DMS79 treated with DMSO at 0.1 percent for 48 hours (cell line): ENCODE measurements around the gene OXNAD1.
A peak's percentile ranks its signal among the peaks of the same experiment; 100 is the strongest.

Experiments used
- DNase-seq: peaks from one replicate; lab custom pipeline; 2025; lab: John Stamatoyannopoulos, UW

Gene OXNAD1

DNA sequence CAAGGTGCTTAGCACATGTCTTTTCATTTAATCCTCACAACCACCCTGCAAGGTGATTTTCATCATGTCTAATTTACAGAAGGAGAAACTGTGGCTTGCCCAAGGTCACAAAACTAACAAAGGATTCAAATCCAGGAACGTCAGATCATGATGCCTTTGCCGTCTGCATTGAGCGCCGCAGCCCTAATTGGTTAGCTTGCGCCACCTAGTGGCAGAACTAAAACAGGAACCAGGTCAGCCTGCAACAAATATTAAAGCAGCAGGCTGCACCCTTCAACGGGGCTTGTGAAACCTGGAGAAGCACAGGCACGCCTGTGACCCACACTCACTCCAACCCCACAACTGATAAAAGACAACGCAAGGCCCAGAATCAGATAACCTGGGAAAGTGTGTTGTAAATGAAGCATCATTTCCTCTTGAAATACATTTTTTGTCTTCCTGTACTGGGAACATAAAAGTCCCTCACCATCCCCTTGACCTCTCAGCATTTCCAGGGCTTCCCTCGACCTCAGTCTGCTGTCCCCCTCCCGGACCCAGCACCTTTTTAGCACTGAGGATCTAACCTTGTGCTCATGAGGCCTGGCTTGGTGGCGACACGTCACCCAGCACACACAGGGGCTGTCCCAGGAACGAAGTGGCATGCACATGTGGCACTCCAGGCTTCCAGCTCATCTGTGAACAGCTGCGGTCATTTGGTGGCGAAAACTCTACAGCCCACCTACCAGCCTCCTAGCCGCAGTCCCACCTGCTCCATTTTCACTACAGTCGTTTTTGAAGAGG lies 17.5 kb upstream of the OXNAD1 start:
- peak; percentile 37 for DNase-seq

GRCh38 chr3:16248556-16248955 lies 16.5 kb upstream of the OXNAD1 start:
- DNase-seq, result no peak

GRCh38 chr3:16249336-16249735 lies 15.7 kb upstream of the OXNAD1 start:
- DNase-seq, result no peak

DNA sequence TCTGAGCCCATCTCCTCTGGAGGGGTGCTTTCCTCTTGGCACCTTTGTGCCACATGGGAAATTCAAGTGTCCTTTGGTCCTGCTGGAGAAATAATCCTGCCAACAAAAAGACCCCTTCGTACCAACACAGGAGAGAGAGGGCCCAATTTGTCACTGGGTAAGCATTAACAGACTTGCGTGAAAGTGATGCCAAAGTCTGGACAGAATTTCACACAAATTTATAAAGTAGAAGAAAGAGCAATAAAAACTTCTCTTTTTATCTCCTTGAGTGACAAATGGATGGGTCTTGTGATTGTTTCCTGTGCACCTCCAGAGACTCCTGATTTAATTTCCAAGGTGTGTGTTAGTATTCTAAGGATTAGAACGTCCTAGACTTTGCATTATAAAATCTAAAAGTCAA lies 15.1 kb upstream of the OXNAD1 start:
- no peak for DNase-seq

- no peak for DNase-seq
Measured at GRCh38 chr3:16251316-16252085, 13.5 kb upstream of the OXNAD1 start.

- DNase-seq, result no peak
Measured at GRCh38 chr3:16252243-16252978, 12.6 kb upstream of the OXNAD1 start.

GRCh38 chr3:16252988-16253387 lies 12.0 kb upstream of the OXNAD1 start:
- DNase-seq, result no peak

GRCh38 chr3:16253601-16254000 lies 11.4 kb upstream of the OXNAD1 start:
- no peak for DNase-seq

DNA sequence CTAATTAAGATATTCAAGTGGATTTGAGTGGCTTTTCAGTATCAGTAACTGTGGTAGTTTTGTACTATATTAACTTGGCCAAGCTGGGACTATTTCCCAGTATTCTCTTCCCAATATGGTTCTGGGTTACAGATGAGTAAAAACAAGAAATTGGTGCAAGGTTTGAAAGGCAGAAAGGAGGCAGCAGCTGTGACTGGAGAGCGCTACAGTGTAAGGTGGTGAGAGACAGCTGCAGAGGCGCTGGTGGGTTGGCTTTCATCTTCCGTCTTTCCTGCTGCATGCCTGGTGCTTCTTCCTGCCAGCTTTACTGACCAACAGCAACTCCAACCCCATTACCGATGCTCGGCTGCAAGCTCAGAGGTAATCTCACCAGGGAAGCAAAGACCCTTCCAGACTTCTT lies 10.1 kb upstream of the OXNAD1 start:
- DNase-seq, result no peak

- DNase-seq, result no peak
Measured at GRCh38 chr3:16255326-16255725, 9.7 kb upstream of the OXNAD1 start.

- DNase-seq, result no peak
Measured at GRCh38 chr3:16255726-16256125, 9.3 kb upstream of the OXNAD1 start.

DNA sequence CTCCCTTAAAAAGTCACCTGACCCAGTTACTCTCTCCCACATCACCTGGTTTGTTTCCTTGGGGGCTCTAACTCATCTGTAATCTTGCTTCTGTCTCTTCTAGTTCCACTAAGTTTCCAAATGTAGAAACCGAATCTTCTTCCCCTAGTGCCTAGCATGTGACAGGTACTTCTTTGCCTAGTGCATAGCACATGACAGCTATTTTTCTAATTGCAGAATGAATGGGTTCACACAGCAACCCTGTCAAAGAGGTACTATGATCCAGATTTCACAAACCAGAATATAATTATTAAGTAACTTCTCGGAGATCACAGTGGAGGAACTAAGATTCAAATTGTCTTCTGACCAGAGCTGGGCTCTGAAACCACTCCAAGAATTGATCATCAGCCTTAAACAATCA lies 7.7 kb upstream of the OXNAD1 start:
- DNase-seq, result no peak

- DNase-seq, result no peak
Measured at GRCh38 chr3:16258177-16258576, 6.8 kb upstream of the OXNAD1 start.

- no peak for DNase-seq
Measured at GRCh38 chr3:16258866-16259265, 6.1 kb upstream of the OXNAD1 start.

GRCh38 chr3:16260046-16260445 lies 5.0 kb upstream of the OXNAD1 start:
- no peak for DNase-seq

GRCh38 chr3:16262174-16262573 lies 2.8 kb upstream of the OXNAD1 start:
- DNase-seq, result no peak

DNA sequence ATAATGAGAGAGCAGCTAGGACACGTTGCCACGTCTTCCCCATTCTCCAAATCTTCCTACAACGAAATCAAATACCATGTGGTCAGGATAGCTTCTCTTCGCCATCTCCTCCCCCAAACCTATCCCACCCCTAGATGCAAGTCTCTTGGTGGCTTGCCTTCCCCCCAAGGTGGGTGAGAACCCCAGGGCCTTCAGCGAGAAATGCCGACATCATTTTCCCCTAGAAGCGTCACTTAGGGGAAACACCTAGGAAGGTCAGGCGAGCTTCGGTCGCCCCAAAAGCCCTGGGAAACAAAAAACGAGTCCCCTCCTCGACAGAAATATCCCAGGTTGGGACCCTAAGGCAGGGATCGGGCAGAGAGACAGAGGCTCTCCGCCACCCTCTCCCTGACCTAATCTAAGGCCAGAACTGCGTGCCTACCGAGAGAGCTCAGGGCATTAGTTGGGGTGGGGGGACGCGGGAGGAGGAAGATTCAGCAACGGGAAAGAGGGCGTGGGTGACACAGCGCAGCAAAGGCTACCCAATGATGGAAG lies 771 bp upstream of the OXNAD1 start:
- no peak for DNase-seq

- DNase-seq, result no peak
Measured at GRCh38 chr3:16265455-16265786, 409 bp downstream of the OXNAD1 start.

- no peak for DNase-seq
Measured at GRCh38 chr3:16266714-16267113, 1.7 kb downstream of the OXNAD1 start.

DNA sequence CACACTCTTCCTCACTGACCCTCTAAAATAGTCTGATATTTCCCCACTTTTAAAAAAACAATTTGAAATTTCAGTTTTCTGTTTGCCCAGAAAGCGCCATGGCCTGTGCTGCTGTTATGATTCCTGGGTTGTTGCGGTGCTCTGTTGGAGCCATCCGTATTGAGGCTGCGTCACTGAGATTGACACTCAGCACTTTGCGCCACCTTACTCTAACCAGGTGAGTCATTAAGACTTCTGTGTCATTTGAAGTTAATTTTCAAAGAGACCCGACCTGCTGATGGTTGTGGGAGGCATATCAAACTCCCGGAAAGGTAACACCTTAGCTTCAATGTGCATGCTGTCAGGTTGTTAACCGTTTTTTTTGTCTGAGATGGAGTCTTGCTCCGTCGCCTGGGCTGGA lies 5.8 kb downstream of the OXNAD1 start:
- no peak for DNase-seq

GRCh38 chr3:16272588-16272987 lies 7.6 kb downstream of the OXNAD1 start:
- no peak for DNase-seq

- DNase-seq, result no peak
Measured at GRCh38 chr3:16273867-16274266, 8.9 kb downstream of the OXNAD1 start.

- no peak for DNase-seq
Measured at GRCh38 chr3:16277471-16277870, 12.5 kb downstream of the OXNAD1 start.
